HUES64 (cell line): ENCODE measurements around the gene IRX4.
"Not testable (repeated sequence)": the region's sequence is repeated elsewhere in the genome, so short reads cannot be mapped to it uniquely, and the experiment has no call there.

ENCODE experiments used
- H3K27ac ChIP-seq: 2 replicates; pipeline ENCODE4 v1.7.0; 2013; ENCODE audit warnings: low read depth, low read length, inconsistent platforms
- H3K27me3 ChIP-seq: 2 replicates; pipeline ENCODE4 v1.6.1; 2013; ENCODE audit warnings: mild to moderate bottlenecking, low read length; ENCODE audit not compliant: insufficient read depth
- H3K36me3 ChIP-seq: 2 replicates; pipeline ENCODE4 v1.6.1; 2013; ENCODE audit warnings: mild to moderate bottlenecking, low read length; ENCODE audit not compliant: insufficient read depth
- H3K4me1 ChIP-seq: 2 replicates; pipeline ENCODE4 v1.6.1; 2013; ENCODE audit warnings: mild to moderate bottlenecking, low read length, moderate library complexity; ENCODE audit not compliant: insufficient read depth
- H3K4me3 ChIP-seq: 2 replicates; pipeline ENCODE4 v1.5.1; 2013; ENCODE audit warnings: mild to moderate bottlenecking, low read length, moderate library complexity
- H3K9ac ChIP-seq: 2 replicates; pipeline ENCODE4 v1.6.1; 2013; ENCODE audit warnings: mild to moderate bottlenecking, low read depth, low read length
- H3K9me3 ChIP-seq: 2 replicates; pipeline ENCODE4 v1.6.1; 2013; ENCODE audit warnings: low read depth, low read length; ENCODE audit not compliant: insufficient read depth
- WGBS: fragments of 150-250, 120-280 bp; methylation state at CpG from one replicate; pipeline ENCODE4 v1.1.7; 2013; ENCODE audit warnings: missing lambda C conversion rate; 5-methylcytosine and 5-hydroxymethylcytosine counted together

IRX4 gene

GRCh38 chr5:1874771-1875220, 7.9 kb downstream of the IRX4 start:
- Histone ChIP-seq H3K27me3 (peaks cover 85% of the 10 kb centered on the region), H3K27ac (no peak overlapping the region)

GRCh38 chr5:1874348-1874747, 8.4 kb downstream of the IRX4 start:
- peak overlapping the region; percentile 39; the same call in 1 of the 2 replicates for H3K4me3 ChIP-seq
- H3K27me3 ChIP-seq: peaks cover 80% of the 10 kb centered on the region
- under 1% methylated on average over 8 of the region's 10 CpGs for WGBS
- H3K27ac ChIP-seq: no peak overlapping the region
- H3K9me3 ChIP-seq: no peaks in the 10 kb centered on the region
- peaks cover 16% of the 10 kb centered on the region for H3K4me1 ChIP-seq
- H3K9ac ChIP-seq: no peak overlapping the region
- no peaks in the 10 kb centered on the region for H3K36me3 ChIP-seq

More at GRCh38 chr5:1874771-1875220, 7.9 kb downstream of the IRX4 start:
- Histone ChIP-seq H3K4me3 (peak overlapping the region; percentile 39), H3K9me3 (no peaks in the 10 kb centered on the region), H3K9ac (no peak overlapping the region), H3K4me1 (peaks cover 16% of the 10 kb centered on the region), H3K36me3 (no peaks in the 10 kb centered on the region)
- WGBS: under 1% methylated on average over 36 of the region's 36 CpGs

- Histone ChIP-seq H3K4me1 (peaks cover 16% of the 10 kb centered on the region), H3K9ac (no peak overlapping the region), H3K27ac (no peak overlapping the region), H3K4me3 (no peak overlapping the region), H3K27me3 (peaks cover 78% of the 10 kb centered on the region), H3K36me3 (no peaks in the 10 kb centered on the region), H3K9me3 (no peaks in the 10 kb centered on the region)
- 70% methylated on average over 13 of the region's 13 CpGs for WGBS
These were observed 9.3 kb downstream of the IRX4 start for GRCh38 chr5:1873243-1873959.

- no peak overlapping the region for H3K9ac ChIP-seq
- WGBS: 91% methylated on average over 14 of the region's 14 CpGs
These were observed 11.3 kb downstream of the IRX4 start for GRCh38 chr5:1871441-1871840.

GRCh38 chr5:1870435-1871272, 12.1 kb downstream of the IRX4 start:
- not testable (repeated sequence) for H3K9ac ChIP-seq, H3K9me3 ChIP-seq, H3K4me3 ChIP-seq, H3K36me3 ChIP-seq, H3K27ac ChIP-seq
- WGBS: 92% methylated on average over 20 of the region's 21 CpGs
- Histone ChIP-seq H3K27me3 (peaks cover 70% of the 10 kb centered on the region), H3K4me1 (peaks cover 18% of the 10 kb centered on the region)

More at GRCh38 chr5:1871441-1871840, 11.3 kb downstream of the IRX4 start:
- H3K27ac ChIP-seq: no peak overlapping the region
- H3K4me1 ChIP-seq: peaks cover 23% of the 10 kb centered on the region
- no peak overlapping the region for H3K4me3 ChIP-seq
- H3K9me3 ChIP-seq: no peaks in the 10 kb centered on the region
- no peaks in the 10 kb centered on the region for H3K36me3 ChIP-seq
- peaks cover 75% of the 10 kb centered on the region for H3K27me3 ChIP-seq

GRCh38 chr5:1868886-1869475, 13.7 kb downstream of the IRX4 start:
- no peaks in the 10 kb centered on the region for H3K36me3 ChIP-seq
- no peak overlapping the region for H3K4me3 ChIP-seq
- no peaks in the 10 kb centered on the region for H3K9me3 ChIP-seq
- H3K27me3 ChIP-seq: peaks cover 53% of the 10 kb centered on the region
- H3K4me1 ChIP-seq: peaks cover 7% of the 10 kb centered on the region; the same call in 1 of the 2 replicates
- 92% methylated on average over 19 of the region's 19 CpGs for WGBS
- H3K27ac ChIP-seq: no peak overlapping the region
- H3K9ac ChIP-seq: no peak overlapping the region

- Histone ChIP-seq H3K27ac (no peak overlapping the region), H3K4me1 (peaks cover 7% of the 10 kb centered on the region; the same call in 1 of the 2 replicates), H3K9ac (no peak overlapping the region), H3K36me3 (no peaks in the 10 kb centered on the region), H3K4me3 (no peak overlapping the region), H3K9me3 (no peaks in the 10 kb centered on the region), H3K27me3 (peaks cover 41% of the 10 kb centered on the region)
- WGBS: 81% methylated on average over 20 of the region's 20 CpGs
These were observed 14.9 kb downstream of the IRX4 start for GRCh38 chr5:1867815-1868143.

- Histone ChIP-seq H3K27me3 (peaks cover 36% of the 10 kb centered on the region), H3K27ac (no peak overlapping the region), H3K9ac (no peak overlapping the region), H3K4me1 (peaks cover 7% of the 10 kb centered on the region; the same call in 1 of the 2 replicates), H3K9me3 (no peaks in the 10 kb centered on the region), H3K4me3 (no peak overlapping the region), H3K36me3 (no peaks in the 10 kb centered on the region)
- 56% methylated on average over 8 of the region's 8 CpGs for WGBS
These were observed 15.5 kb downstream of the IRX4 start for GRCh38 chr5:1867114-1867814.

GRCh38 chr5:1865948-1866347, 16.8 kb downstream of the IRX4 start:
- Histone ChIP-seq H3K27ac (no peak overlapping the region), H3K27me3 (peaks cover 27% of the 10 kb centered on the region), H3K4me3 (no peak overlapping the region), H3K9ac (no peak overlapping the region), H3K36me3 (no peaks in the 10 kb centered on the region), H3K4me1 (peaks cover 7% of the 10 kb centered on the region; the same call in 1 of the 2 replicates), H3K9me3 (no peaks in the 10 kb centered on the region)
- 83% methylated on average over 14 of the region's 14 CpGs for WGBS

- Histone ChIP-seq H3K4me1 (peaks cover 7% of the 10 kb centered on the region; the same call in 1 of the 2 replicates), H3K4me3 (no peak overlapping the region), H3K9ac (no peak overlapping the region), H3K27me3 (peaks cover 27% of the 10 kb centered on the region), H3K27ac (no peak overlapping the region), H3K36me3 (no peaks in the 10 kb centered on the region), H3K9me3 (no peaks in the 10 kb centered on the region)
- 87% methylated on average over 13 of the region's 14 CpGs for WGBS
These were observed 17.2 kb downstream of the IRX4 start for GRCh38 chr5:1865486-1865885.
